GM18517 (cell line): ENCODE data around the gene SNX21.

Experiments used
- ATAC-seq: cut with Tn5 transposase; IDR thresholded peaks from one replicate; pipeline ENCODE4 v1.9.1; 2021; ENCODE audit warnings: mild to moderate bottlenecking, moderate library complexity; ENCODE audit not compliant: unreplicated experiment

Gene SNX21

GRCh38 chr20:45878076-45878761 is 44.6 kb downstream of the SNX21 start:
- ATAC-seq, result no peak

- ATAC-seq, result peak; percentile 98
Observed at GRCh38 chr20:45880988-45881788, 47.6 kb downstream of the SNX21 start, which contains the start of gene ZSWIM1. Gene ZSWIM1 (plus strand): TSS chr20:45881227. CDS start chr20:45882593, 1,366 bp downstream.

- no peak for ATAC-seq
Observed at GRCh38 chr20:45882469-45883099, 49.0 kb downstream of the SNX21 start.

DNA sequence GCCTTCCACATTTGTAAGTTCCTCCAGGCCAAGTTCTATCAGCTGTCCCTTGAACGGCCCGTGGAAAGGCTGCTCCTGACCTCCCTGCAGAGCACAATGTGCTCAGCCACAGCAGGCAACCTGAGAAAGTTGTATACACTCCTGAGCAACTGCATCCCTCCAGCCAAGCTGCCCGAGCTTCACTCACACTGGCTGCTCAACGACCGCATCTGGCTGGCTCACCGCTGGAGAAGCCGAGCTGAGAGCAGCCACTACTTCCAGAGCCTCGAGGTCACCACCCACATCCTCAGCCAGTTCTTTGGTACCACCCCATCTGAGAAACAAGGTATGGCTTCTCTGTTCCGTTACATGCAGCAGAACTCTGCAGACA is 49.5 kb downstream of the SNX21 start:
- no peak for ATAC-seq

GRCh38 chr20:45886590-45887345 is 53.2 kb downstream of the SNX21 start:
- ATAC-seq, result no peak

GRCh38 chr20:45887346-45887715 is 53.7 kb downstream of the SNX21 start, which contains the start of gene SPATA25:
Gene SPATA25 (minus strand): TSS chr20:45887622. CDS start chr20:45887590, 32 bp downstream.
- no peak for ATAC-seq

DNA sequence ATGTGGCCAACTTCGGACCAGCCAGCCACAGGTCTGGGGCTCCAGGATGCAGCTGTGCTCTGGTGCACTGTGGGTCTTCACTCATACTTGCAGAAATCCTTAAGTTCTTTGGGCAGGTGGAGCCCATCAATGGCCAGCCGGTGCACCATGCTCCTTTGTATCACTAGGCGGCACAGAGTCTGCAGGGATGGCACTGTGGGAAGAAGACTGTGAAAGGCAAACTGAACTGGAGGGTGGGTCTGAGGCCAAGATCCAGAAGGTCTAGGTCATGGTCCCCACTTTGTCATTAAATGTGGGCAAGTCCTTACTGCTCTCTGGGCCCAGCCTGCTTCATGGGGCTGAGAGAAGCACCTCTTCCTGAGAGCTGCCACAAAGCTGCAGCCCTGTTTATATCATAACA is 55.1 kb downstream of the SNX21 start:
- no peak for ATAC-seq

- ATAC-seq, result no peak
Observed at GRCh38 chr20:45890077-45890984, 56.7 kb downstream of the SNX21 start.

- ATAC-seq, result peak; percentile 66
Observed at GRCh38 chr20:45890985-45891983, 57.7 kb downstream of the SNX21 start, which contains the start of the genes CTSA and NEURL2. Gene CTSA (plus strand): TSS chr20:45891335. CDS start chr20:45891569, 234 bp downstream. Gene NEURL2 (minus strand): TSS chr20:45891208. CDS start chr20:45890991, 217 bp downstream.

- ATAC-seq, result no peak
Observed at GRCh38 chr20:45892049-45892825, 58.6 kb downstream of the SNX21 start.
